Endothelial cell of umbilical vein (primary cell): Measurements from ENCODE around the gene MAP3K10.

Source experiments
- EZH2 ChIP-seq: IDR thresholded peaks from 2 replicates; pipeline ENCODE4 v1.6.1; 2012; ENCODE audit warnings: borderline replicate concordance, low read depth, mild to moderate bottlenecking, moderate library complexity, low read length, inconsistent platforms; ENCODE audit not compliant: severe bottlenecking
- FOS ChIP-seq: IDR thresholded peaks from 2 replicates; pipeline ENCODE4 v1.6.1; 2011; ENCODE audit warnings: mild to moderate bottlenecking, low read length, moderate library complexity, borderline replicate concordance; ENCODE audit not compliant: insufficient read depth
- POLR2A ChIP-seq: IDR thresholded peaks from 2 replicates; pipeline ENCODE4 v1.6.1; 2012; ENCODE audit warnings: low read depth, mild to moderate bottlenecking, control low read depth, low read length
- POLR2AphosphoS5 ChIP-seq: IDR thresholded peaks from 2 replicates; pipeline ENCODE4 v1.6.1; 2012; ENCODE audit warnings: low read depth, mild to moderate bottlenecking, control low read depth, low read length, moderate library complexity; ENCODE audit not compliant: insufficient read depth
- TF ChIP-seq, protein P1 (sequence below), 2 donors: IDR thresholded peaks; 1 replicate in 1 of 2; 2 replicates in 1 of 2; pipeline ENCODE4 v1.5.1; 2011; ENCODE audit warnings: low read length in 2 of 2, mild to moderate bottlenecking in 2 of 2, moderate library complexity in 2 of 2, control low read depth in 1 of 2, inconsistent platforms in 1 of 2, low read depth in 1 of 2; ENCODE audit not compliant: insufficient read depth in 1 of 2; ENCODE audit errors: extremely low read depth in 1 of 2

GRCh38 chr19:40229484-40229883 is 38.3 kb downstream of the MAP3K10 start:
- TF ChIP-seq, protein P1, sequence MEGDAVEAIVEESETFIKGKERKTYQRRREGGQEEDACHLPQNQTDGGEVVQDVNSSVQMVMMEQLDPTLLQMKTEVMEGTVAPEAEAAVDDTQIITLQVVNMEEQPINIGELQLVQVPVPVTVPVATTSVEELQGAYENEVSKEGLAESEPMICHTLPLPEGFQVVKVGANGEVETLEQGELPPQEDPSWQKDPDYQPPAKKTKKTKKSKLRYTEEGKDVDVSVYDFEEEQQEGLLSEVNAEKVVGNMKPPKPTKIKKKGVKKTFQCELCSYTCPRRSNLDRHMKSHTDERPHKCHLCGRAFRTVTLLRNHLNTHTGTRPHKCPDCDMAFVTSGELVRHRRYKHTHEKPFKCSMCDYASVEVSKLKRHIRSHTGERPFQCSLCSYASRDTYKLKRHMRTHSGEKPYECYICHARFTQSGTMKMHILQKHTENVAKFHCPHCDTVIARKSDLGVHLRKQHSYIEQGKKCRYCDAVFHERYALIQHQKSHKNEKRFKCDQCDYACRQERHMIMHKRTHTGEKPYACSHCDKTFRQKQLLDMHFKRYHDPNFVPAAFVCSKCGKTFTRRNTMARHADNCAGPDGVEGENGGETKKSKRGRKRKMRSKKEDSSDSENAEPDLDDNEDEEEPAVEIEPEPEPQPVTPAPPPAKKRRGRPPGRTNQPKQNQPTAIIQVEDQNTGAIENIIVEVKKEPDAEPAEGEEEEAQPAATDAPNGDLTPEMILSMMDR (IDR thresholded peaks at IDR 0.05; ENCODE audit: extremely low read depth in 1 of 2, insufficient read depth in 1 of 2, low read depth in 1 of 2, low read length in 2 of 2): no peak
- TF ChIP-seq POLR2A (no peak), FOS (peak; percentile 61), EZH2 (no peak), POLR2AphosphoS5 (no peak)
